ENCODE results near the gene CACNA1H. TPM values are rescaled to one million over a fixed set of nuclear protein-coding genes. Genes with fewer than 3 reads are reported as not detected.
A peak's percentile ranks its signal among the peaks of the same experiment; 100 is the strongest.

CACNA1H gene
- total and polyA plus RNA-seq, 2 experiments from 2014 or later = 0.11 TPM; not detected in 1

GRCh38 chr16:1146409-1146808 is 6.5 kb upstream of the CACNA1H start:
- Histone ChIP-seq H3F3A (ENCODE audit: insufficient read depth) (no peaks in the 10 kb centered on the region), H3K4me3 (no peak overlapping the region), H3K27ac (no peak overlapping the region), H4K20me1 (ENCODE audit: insufficient read depth) (no peaks in the 10 kb centered on the region), H3K9me2 (ENCODE audit: insufficient read depth) (no peaks in the 10 kb centered on the region), H2AFZ (no peak overlapping the region), H3K4me1 (ENCODE audit: insufficient read depth) (no peaks in the 10 kb centered on the region), H3K79me2 (ENCODE audit: insufficient read depth) (no peaks in the 10 kb centered on the region), H3K9ac (no peak overlapping the region), H3K27me3 (replicated peaks; ENCODE audit: insufficient read depth) (0 out of 2 replicates have a peak, but pooled peaks cover 3% of the 10 kb centered on the region), H3K4me2 (ENCODE audit: unreplicated experiment) (no peak overlapping the region), H3K9me3 (ENCODE audit: low read depth) (no peaks in the 10 kb centered on the region), H3K36me3 (ENCODE audit: low read depth) (no peaks in the 10 kb centered on the region)
- no peak for DNase-seq
- WGBS, 2 experiments (ENCODE audit: low coverage in 1 of 2, low lambda C conversion rate in 2 of 2, missing lambda C conversion rate in 2 of 2) = 61 to 65% methylated on average over 16 of the region's 16 CpGs
- TF ChIP-seq EZH2phosphoT487 (IDR thresholded peaks at IDR 0.05; ENCODE audit: insufficient read depth, low read depth) (no peak), EZH2 (IDR thresholded peaks at IDR 0.05; ENCODE audit: insufficient read depth, poor library complexity, severe bottlenecking) (no peak)
- in situ Hi-C loops (cut with MboI) = no loop called here

GRCh38 chr16:1147027-1147426 is 5.9 kb upstream of the CACNA1H start:
- in situ Hi-C loops (cut with MboI) = no loop called here
- 66 to 70% methylated on average over 5 of the region's 5 CpGs for WGBS, 2 experiments (ENCODE audit: low coverage in 1 of 2, low lambda C conversion rate in 2 of 2, missing lambda C conversion rate in 2 of 2)
- TF ChIP-seq EZH2 (IDR thresholded peaks at IDR 0.05; ENCODE audit: insufficient read depth, poor library complexity, severe bottlenecking) (no peak), EZH2phosphoT487 (IDR thresholded peaks at IDR 0.05; ENCODE audit: insufficient read depth, low read depth) (no peak)

DNA sequence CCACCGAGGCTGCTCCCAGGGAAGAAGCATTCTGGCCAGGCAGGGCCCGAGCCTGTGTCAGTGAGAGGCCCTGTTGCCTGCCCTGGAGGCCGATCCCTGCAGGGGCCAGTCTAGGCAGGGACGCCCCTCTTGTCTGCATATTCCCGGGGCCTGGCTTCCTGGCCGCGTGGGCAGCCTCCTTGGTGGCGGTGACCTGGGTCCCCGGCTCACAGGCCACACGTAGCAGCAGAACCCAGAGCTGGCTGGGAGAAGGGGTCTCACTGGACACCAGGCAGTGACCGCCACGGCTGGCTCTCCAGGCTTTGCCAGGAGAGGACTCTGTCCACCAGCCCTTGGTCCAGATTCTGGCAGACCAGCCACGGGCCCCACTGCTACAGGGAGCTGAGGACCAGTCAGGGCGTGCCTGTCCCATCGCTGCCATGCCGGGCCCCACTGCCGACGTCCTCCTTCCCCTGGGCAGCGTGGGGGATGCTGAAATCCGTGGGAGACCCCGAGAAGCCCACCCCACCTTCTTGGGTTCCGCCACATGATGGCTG is 3.7 kb upstream of the CACNA1H start:
- H3K79me2 ChIP-seq (ENCODE audit: insufficient read depth) = no peaks in the 10 kb centered on the region
- no peak overlapping the region for H3K9ac ChIP-seq
- TF ChIP-seq EZH2phosphoT487 (IDR thresholded peaks at IDR 0.05; ENCODE audit: insufficient read depth, low read depth) = no peak
- no peak for TF ChIP-seq EZH2 (IDR thresholded peaks at IDR 0.05; ENCODE audit: insufficient read depth, poor library complexity, severe bottlenecking)
- no peak overlapping the region for H3K4me3 ChIP-seq
- no peak overlapping the region for H3K27ac ChIP-seq
- in situ Hi-C loops (cut with MboI) = no loop called here
- H2AFZ ChIP-seq = no peak overlapping the region
- H3K36me3 ChIP-seq (ENCODE audit: low read depth) = no peaks in the 10 kb centered on the region
- no peaks in the 10 kb centered on the region for H3K4me1 ChIP-seq (ENCODE audit: insufficient read depth)
- WGBS, 2 experiments (ENCODE audit: low coverage in 1 of 2, low lambda C conversion rate in 2 of 2, missing lambda C conversion rate in 2 of 2) = 73 to 78% methylated on average over 16 to 17 of the region's 22 CpGs
- no peaks in the 10 kb centered on the region for H3F3A ChIP-seq (ENCODE audit: insufficient read depth)
- no peaks in the 10 kb centered on the region for H4K20me1 ChIP-seq (ENCODE audit: insufficient read depth)
- H3K4me2 ChIP-seq (ENCODE audit: unreplicated experiment) = no peak overlapping the region
- no peaks in the 10 kb centered on the region for H3K9me3 ChIP-seq (ENCODE audit: low read depth)
- no peaks in the 10 kb centered on the region for H3K9me2 ChIP-seq (ENCODE audit: insufficient read depth)
- DNase-seq = no peak
- H3K27me3 ChIP-seq (replicated peaks; ENCODE audit: insufficient read depth) = peaks cover 1% of the 10 kb centered on the region

More at GRCh38 chr16:1147027-1147426, 5.9 kb upstream of the CACNA1H start:
- Histone ChIP-seq H3K4me1 (ENCODE audit: insufficient read depth) (no peaks in the 10 kb centered on the region), H3K27ac (no peak overlapping the region), H3K9me3 (ENCODE audit: low read depth) (no peaks in the 10 kb centered on the region), H3K9me2 (ENCODE audit: insufficient read depth) (no peaks in the 10 kb centered on the region), H3F3A (ENCODE audit: insufficient read depth) (no peaks in the 10 kb centered on the region), H3K79me2 (ENCODE audit: insufficient read depth) (no peaks in the 10 kb centered on the region), H3K4me2 (ENCODE audit: unreplicated experiment) (no peak overlapping the region), H3K27me3 (replicated peaks; ENCODE audit: insufficient read depth) (0 out of 2 replicates have a peak, but pooled peaks cover 3% of the 10 kb centered on the region), H3K4me3 (no peak overlapping the region), H4K20me1 (ENCODE audit: insufficient read depth) (no peaks in the 10 kb centered on the region), H2AFZ (no peak overlapping the region), H3K36me3 (ENCODE audit: low read depth) (no peaks in the 10 kb centered on the region), H3K9ac (no peak overlapping the region)
- DNase-seq = no peak

GRCh38 chr16:1150511-1150982 is 2.4 kb upstream of the CACNA1H start:
- in situ Hi-C loops (cut with MboI) = no loop called here
- Histone ChIP-seq H3K9me3 (ENCODE audit: low read depth) (no peaks in the 10 kb centered on the region), H3K9ac (no peak overlapping the region), H3F3A (ENCODE audit: insufficient read depth) (no peaks in the 10 kb centered on the region), H3K36me3 (ENCODE audit: low read depth) (no peaks in the 10 kb centered on the region), H3K4me2 (ENCODE audit: unreplicated experiment) (no peak overlapping the region), H2AFZ (no peak overlapping the region), H3K79me2 (ENCODE audit: insufficient read depth) (no peaks in the 10 kb centered on the region), H3K4me3 (no peak overlapping the region), H3K27ac (no peak overlapping the region), H3K27me3 (replicated peaks; ENCODE audit: insufficient read depth) (peaks cover 12% of the 10 kb centered on the region), H3K9me2 (ENCODE audit: insufficient read depth) (no peaks in the 10 kb centered on the region), H3K4me1 (ENCODE audit: insufficient read depth) (no peaks in the 10 kb centered on the region), H4K20me1 (ENCODE audit: insufficient read depth) (no peaks in the 10 kb centered on the region)
- peak; percentile 59 for DNase-seq
- 10 to 12% methylated on average over 21 of the region's 21 CpGs for WGBS, 2 experiments (ENCODE audit: low coverage in 1 of 2, low lambda C conversion rate in 2 of 2, missing lambda C conversion rate in 2 of 2)
- TF ChIP-seq EZH2 (IDR thresholded peaks at IDR 0.05; ENCODE audit: insufficient read depth, poor library complexity, severe bottlenecking) (no peak), EZH2phosphoT487 (IDR thresholded peaks at IDR 0.05; ENCODE audit: insufficient read depth, low read depth) (no peak)

Measured in GM23248 (cell line).